Measurements from ENCODE around the gene CRABP1. TPM values are rescaled to one million over a fixed set of nuclear protein-coding genes. Genes with fewer than 3 reads are reported as not detected.
A peak's percentile ranks its signal among the peaks of the same experiment; 100 is the strongest.

CRABP1 gene
- total RNA-seq, 1 experiment from 2014 or later = 444 TPM

DNA sequence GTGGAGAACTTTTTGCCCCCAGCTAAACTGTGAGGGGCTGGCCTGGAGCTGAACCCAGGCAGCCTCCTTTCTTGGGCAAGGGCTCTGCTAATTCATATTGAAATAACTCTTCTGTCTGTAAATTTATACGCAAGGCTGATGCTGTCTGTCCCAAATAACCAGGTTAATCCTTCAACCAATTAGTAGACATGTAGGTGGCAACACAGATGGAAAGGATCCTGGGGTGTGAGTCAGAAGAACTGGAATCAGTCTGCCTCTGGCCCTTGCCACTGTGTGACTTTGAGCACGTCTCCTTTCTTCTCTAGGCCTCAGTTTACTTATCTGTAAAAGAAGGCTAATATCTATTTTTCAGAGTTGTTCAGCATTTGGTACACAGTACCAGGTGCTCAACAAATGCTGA is 49.6 kb downstream of the CRABP1 start (continued):
- TF ChIP-seq, protein P1, sequence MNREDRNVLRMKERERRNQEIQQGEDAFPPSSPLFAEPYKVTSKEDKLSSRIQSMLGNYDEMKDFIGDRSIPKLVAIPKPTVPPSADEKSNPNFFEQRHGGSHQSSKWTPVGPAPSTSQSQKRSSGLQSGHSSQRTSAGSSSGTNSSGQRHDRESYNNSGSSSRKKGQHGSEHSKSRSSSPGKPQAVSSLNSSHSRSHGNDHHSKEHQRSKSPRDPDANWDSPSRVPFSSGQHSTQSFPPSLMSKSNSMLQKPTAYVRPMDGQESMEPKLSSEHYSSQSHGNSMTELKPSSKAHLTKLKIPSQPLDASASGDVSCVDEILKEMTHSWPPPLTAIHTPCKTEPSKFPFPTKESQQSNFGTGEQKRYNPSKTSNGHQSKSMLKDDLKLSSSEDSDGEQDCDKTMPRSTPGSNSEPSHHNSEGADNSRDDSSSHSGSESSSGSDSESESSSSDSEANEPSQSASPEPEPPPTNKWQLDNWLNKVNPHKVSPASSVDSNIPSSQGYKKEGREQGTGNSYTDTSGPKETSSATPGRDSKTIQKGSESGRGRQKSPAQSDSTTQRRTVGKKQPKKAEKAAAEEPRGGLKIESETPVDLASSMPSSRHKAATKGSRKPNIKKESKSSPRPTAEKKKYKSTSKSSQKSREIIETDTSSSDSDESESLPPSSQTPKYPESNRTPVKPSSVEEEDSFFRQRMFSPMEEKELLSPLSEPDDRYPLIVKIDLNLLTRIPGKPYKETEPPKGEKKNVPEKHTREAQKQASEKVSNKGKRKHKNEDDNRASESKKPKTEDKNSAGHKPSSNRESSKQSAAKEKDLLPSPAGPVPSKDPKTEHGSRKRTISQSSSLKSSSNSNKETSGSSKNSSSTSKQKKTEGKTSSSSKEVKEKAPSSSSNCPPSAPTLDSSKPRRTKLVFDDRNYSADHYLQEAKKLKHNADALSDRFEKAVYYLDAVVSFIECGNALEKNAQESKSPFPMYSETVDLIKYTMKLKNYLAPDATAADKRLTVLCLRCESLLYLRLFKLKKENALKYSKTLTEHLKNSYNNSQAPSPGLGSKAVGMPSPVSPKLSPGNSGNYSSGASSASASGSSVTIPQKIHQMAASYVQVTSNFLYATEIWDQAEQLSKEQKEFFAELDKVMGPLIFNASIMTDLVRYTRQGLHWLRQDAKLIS (CRISPR knock-in tag; IDR thresholded peaks at IDR 0.05; ENCODE audit: borderline replicate concordance) = no peak
- TF ChIP-seq NR3C1 (CRISPR knock-in tag; conservative IDR thresholded peaks at IDR 0.05; ENCODE audit: low read depth) (no peak), JUN (CRISPR knock-in tag; IDR thresholded peaks at IDR 0.05) (no peak), GTF2I (CRISPR knock-in tag; conservative IDR thresholded peaks at IDR 0.05) (no peak), ZNF396 (CRISPR knock-in tag; IDR thresholded peaks at IDR 0.05; ENCODE audit: borderline replicate concordance) (no peak), ZNF671 (CRISPR knock-in tag; IDR thresholded peaks at IDR 0.05) (no peak)

DNA sequence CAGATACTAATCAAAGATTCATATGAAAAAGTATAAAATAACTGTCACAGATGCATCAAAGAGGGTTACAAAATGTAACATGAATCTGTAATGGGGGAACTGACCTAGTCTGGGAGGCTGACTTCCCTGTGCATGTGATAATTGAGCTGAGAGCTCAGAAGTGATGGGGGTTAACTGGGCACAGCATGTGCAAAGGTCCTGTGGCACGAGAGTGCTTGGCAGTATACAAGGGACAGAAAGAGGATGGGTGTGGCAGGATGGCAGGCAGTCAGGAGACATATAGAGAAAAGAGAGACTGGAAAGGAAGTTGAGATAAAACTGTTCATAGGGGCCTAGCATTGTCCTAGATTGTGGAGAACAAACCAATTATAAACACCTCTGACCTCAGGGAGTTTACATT is 50.1 kb downstream of the CRABP1 start:
- TF ChIP-seq ZNF219 (CRISPR knock-in tag; IDR thresholded peaks at IDR 0.05; ENCODE audit: borderline replicate concordance) (no peak), GTF2I (CRISPR knock-in tag; conservative IDR thresholded peaks at IDR 0.05) (0 out of 2 replicates have a peak, but pooled peaks have one; percentile 51)
- TF ChIP-seq, protein P2, sequence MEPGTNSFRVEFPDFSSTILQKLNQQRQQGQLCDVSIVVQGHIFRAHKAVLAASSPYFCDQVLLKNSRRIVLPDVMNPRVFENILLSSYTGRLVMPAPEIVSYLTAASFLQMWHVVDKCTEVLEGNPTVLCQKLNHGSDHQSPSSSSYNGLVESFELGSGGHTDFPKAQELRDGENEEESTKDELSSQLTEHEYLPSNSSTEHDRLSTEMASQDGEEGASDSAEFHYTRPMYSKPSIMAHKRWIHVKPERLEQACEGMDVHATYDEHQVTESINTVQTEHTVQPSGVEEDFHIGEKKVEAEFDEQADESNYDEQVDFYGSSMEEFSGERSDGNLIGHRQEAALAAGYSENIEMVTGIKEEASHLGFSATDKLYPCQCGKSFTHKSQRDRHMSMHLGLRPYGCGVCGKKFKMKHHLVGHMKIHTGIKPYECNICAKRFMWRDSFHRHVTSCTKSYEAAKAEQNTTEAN (CRISPR knock-in tag; IDR thresholded peaks at IDR 0.05) = no peak
- CTCF ChIA-PET = interaction anchor here (0.8 to 6.5 kb wide), 2 partner anchors 7 to 418 kb away, joined by 3 to 30 read pairs; no protein-coding TSS in a partner anchor
- H3K9me3 Mint-ChIP-seq = peaks cover 6% of the 10 kb centered on the region
- no peak overlapping the region for H3K4me3 Mint-ChIP-seq
- no peak overlapping the region for H3K27ac Mint-ChIP-seq
- POLR2A ChIA-PET = no interaction called here
- DNase-seq (ENCODE audit: low spot score) (no peak), ATAC-seq (no peak)
- peaks cover 79% of the 10 kb centered on the region for H3K4me1 Mint-ChIP-seq
- no peaks in the 10 kb centered on the region for H3K36me3 Mint-ChIP-seq
- H3K27me3 Mint-ChIP-seq (ENCODE audit: low read depth) = peaks cover 11% of the 10 kb centered on the region

DNA sequence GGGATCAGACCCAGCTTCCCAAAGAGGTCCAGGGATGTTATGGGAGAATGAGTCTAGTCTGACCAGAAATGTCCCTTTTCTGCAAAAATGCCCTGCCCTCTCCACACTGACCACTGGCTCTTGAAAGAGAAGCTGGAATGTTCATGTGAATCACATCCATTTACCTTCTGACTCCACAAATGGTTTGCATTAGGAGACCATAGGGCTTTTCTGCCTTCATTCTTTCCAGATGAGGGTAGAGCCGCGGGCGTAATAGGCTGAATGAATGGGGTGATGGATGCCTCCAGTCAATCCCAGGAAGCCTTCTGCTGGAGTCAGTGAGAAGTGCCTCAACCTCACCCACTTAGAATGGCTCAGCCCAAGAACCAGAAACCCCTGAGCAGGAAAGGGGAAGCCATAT is 50.7 kb downstream of the CRABP1 start:
- POLR2A ChIA-PET = no interaction called here
- TF ChIP-seq, protein P3, sequence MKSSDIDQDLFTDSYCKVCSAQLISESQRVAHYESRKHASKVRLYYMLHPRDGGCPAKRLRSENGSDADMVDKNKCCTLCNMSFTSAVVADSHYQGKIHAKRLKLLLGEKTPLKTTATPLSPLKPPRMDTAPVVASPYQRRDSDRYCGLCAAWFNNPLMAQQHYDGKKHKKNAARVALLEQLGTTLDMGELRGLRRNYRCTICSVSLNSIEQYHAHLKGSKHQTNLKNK (CRISPR knock-in tag; IDR thresholded peaks at IDR 0.05) = no peak
- TF ChIP-seq, protein P4, sequence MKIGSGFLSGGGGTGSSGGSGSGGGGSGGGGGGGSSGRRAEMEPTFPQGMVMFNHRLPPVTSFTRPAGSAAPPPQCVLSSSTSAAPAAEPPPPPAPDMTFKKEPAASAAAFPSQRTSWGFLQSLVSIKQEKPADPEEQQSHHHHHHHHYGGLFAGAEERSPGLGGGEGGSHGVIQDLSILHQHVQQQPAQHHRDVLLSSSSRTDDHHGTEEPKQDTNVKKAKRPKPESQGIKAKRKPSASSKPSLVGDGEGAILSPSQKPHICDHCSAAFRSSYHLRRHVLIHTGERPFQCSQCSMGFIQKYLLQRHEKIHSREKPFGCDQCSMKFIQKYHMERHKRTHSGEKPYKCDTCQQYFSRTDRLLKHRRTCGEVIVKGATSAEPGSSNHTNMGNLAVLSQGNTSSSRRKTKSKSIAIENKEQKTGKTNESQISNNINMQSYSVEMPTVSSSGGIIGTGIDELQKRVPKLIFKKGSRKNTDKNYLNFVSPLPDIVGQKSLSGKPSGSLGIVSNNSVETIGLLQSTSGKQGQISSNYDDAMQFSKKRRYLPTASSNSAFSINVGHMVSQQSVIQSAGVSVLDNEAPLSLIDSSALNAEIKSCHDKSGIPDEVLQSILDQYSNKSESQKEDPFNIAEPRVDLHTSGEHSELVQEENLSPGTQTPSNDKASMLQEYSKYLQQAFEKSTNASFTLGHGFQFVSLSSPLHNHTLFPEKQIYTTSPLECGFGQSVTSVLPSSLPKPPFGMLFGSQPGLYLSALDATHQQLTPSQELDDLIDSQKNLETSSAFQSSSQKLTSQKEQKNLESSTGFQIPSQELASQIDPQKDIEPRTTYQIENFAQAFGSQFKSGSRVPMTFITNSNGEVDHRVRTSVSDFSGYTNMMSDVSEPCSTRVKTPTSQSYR (CRISPR knock-in tag; IDR thresholded peaks at IDR 0.05) = no peak
- TF ChIP-seq ELF4 (CRISPR knock-in tag; IDR thresholded peaks at IDR 0.05; ENCODE audit: low read depth) (no peak), PRRX2 (CRISPR knock-in tag; IDR thresholded peaks at IDR 0.05) (no peak), SP1 (CRISPR knock-in tag; conservative IDR thresholded peaks at IDR 0.05) (no peak), CREB1 (CRISPR knock-in tag; IDR thresholded peaks at IDR 0.05) (no peak), SOX15 (CRISPR knock-in tag; IDR thresholded peaks at IDR 0.05) (no peak), OVOL2 (CRISPR knock-in tag; IDR thresholded peaks at IDR 0.05; ENCODE audit: borderline replicate concordance) (no peak)
- TF ChIP-seq, protein P5, sequence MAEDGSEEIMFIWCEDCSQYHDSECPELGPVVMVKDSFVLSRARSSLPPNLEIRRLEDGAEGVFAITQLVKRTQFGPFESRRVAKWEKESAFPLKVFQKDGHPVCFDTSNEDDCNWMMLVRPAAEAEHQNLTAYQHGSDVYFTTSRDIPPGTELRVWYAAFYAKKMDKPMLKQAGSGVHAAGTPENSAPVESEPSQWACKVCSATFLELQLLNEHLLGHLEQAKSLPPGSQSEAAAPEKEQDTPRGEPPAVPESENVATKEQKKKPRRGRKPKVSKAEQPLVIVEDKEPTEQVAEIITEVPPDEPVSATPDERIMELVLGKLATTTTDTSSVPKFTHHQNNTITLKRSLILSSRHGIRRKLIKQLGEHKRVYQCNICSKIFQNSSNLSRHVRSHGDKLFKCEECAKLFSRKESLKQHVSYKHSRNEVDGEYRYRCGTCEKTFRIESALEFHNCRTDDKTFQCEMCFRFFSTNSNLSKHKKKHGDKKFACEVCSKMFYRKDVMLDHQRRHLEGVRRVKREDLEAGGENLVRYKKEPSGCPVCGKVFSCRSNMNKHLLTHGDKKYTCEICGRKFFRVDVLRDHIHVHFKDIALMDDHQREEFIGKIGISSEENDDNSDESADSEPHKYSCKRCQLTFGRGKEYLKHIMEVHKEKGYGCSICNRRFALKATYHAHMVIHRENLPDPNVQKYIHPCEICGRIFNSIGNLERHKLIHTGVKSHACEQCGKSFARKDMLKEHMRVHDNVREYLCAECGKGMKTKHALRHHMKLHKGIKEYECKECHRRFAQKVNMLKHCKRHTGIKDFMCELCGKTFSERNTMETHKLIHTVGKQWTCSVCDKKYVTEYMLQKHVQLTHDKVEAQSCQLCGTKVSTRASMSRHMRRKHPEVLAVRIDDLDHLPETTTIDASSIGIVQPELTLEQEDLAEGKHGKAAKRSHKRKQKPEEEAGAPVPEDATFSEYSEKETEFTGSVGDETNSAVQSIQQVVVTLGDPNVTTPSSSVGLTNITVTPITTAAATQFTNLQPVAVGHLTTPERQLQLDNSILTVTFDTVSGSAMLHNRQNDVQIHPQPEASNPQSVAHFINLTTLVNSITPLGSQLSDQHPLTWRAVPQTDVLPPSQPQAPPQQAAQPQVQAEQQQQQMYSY (CRISPR knock-in tag; IDR thresholded peaks at IDR 0.05) = no peak
- TF ChIP-seq, protein P6, sequence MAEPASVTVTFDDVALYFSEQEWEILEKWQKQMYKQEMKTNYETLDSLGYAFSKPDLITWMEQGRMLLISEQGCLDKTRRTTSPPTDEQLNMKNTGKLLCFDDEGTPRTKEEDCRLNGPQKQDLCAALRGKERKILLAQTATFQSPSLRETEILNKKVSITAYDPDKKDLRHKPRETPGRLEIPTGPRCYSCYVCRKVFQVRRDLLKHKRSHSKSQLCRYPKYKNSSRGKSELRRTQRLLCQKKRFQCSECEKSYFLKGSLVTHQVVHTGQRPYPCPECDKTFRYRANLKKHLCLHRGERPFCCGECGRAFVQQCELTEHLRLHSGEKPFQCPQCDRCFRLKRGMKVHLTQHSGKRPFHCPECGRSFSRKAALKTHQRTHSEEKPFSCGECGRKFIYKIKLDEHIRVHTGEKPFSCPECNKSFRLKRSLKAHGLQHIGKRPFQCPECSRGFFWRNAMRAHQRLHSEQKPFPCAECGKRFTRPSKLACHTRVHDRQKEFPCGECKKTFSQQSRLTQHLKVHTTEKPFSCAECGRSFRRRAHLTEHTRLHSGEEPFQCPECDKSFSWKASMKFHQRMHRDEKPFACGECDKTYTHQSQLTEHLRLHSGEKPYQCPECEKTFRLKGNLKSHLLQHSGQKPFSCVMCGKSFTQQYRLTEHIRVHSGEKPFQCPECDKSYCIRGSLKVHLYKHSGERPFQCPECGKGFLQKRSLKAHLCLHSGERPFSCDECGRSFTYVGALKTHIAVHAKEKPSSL (CRISPR knock-in tag; conservative IDR thresholded peaks at IDR 0.05) = no peak
- TF ChIP-seq, protein P7, sequence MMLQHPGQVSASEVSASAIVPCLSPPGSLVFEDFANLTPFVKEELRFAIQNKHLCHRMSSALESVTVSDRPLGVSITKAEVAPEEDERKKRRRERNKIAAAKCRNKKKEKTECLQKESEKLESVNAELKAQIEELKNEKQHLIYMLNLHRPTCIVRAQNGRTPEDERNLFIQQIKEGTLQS (CRISPR knock-in tag; conservative IDR thresholded peaks at IDR 0.05) = no peak

More for the DNA sequence above, 50.7 kb downstream of the CRABP1 start:
- Mint-ChIP-seq H3K27ac (no peak overlapping the region), H3K36me3 (no peaks in the 10 kb centered on the region), H3K9me3 (peaks cover 6% of the 10 kb centered on the region), H3K4me1 (peaks cover 82% of the 10 kb centered on the region), H3K27me3 (ENCODE audit: low read depth) (peaks cover 6% of the 10 kb centered on the region), H3K4me3 (no peak overlapping the region)
- CTCF ChIA-PET = interaction anchor here (1.1 to 6.5 kb wide), 2 partner anchors 6 to 9 kb away, joined by 3 to 30 read pairs; no protein-coding TSS in a partner anchor
- ATAC-seq (no peak), DNase-seq (ENCODE audit: low spot score) (no peak)
